Testis (tissue), 2 donors: Measurements from ENCODE around the gene FAM78A.

ENCODE experiments used
- POLR2A ChIP-seq: fragments of 450-650 bp; IDR thresholded peaks from one replicate; pipeline ENCODE4 v1.6.1; 2017; ENCODE audit warnings: antibody characterized with exemption, mild to moderate bottlenecking, moderate library complexity
- TF ChIP-seq, protein P1 (sequence below), 3 experiments: fragments of 450-650 bp in 2 of 3; fragments of 200-600 bp in 1 of 3; sonication (generic) in 1 of 3; IDR thresholded peaks; one replicate each; pipeline ENCODE4 v1.5.1; 2016 to 2019; ENCODE audit warnings: antibody characterized with exemption in 3 of 3, mild to moderate bottlenecking in 2 of 3, moderate library complexity in 1 of 3

DNA sequence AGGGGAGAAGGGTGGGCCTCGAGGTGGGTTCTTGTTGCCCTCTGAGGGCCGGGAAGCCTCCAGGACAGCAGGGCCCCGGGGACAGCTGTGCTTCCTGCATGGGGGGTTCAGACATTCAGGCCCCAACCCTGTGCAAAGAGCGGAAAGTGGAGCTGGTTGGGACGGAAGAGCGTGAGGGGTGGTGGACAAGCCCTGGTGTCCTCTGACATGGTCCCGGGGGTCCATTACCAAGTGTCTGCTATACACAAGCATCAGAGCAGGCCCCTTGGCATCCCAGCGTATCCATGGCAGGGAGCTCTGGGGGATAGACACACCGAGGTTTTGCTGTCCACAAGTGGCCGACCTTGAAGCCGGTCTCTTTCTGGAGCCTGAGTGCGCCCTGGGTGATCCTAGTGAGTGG is 22.5 kb upstream of the FAM78A start:
- no peak for TF ChIP-seq POLR2A
- TF ChIP-seq, protein P1, sequence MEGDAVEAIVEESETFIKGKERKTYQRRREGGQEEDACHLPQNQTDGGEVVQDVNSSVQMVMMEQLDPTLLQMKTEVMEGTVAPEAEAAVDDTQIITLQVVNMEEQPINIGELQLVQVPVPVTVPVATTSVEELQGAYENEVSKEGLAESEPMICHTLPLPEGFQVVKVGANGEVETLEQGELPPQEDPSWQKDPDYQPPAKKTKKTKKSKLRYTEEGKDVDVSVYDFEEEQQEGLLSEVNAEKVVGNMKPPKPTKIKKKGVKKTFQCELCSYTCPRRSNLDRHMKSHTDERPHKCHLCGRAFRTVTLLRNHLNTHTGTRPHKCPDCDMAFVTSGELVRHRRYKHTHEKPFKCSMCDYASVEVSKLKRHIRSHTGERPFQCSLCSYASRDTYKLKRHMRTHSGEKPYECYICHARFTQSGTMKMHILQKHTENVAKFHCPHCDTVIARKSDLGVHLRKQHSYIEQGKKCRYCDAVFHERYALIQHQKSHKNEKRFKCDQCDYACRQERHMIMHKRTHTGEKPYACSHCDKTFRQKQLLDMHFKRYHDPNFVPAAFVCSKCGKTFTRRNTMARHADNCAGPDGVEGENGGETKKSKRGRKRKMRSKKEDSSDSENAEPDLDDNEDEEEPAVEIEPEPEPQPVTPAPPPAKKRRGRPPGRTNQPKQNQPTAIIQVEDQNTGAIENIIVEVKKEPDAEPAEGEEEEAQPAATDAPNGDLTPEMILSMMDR (IDR thresholded peaks at IDR 0.05), result no peak
